Renal cortex interstitium (tissue), 3 donors: ENCODE data around the gene OR5D16. TPM values are rescaled to one million over a fixed set of nuclear protein-coding genes. Genes with fewer than 3 reads are reported as not detected.

Experiments
- polyA plus RNA-seq, 3 donors: library from polyadenylated mRNA; unstranded; fragments of 120-200 nt; gene quantifications; one replicate each; pipeline ENCODE4 v1.2.1, GENCODE V29; 2013; ENCODE audit not compliant: insufficient read length in 3 of 3

The OR5D16 gene
- polyA plus RNA-seq, 3 donors: not detected

Other genes starting within 250 kb of the OR5D16 start
- gene OR4C11, start 231.1 kb upstream of the OR5D16 start, polyA plus RNA-seq: not detected
- under 1 TPM in 1 of 3 donors, not detected in 2; 0.33 TPM for gene OR4P4, start 203.6 kb upstream of the OR5D16 start, polyA plus RNA-seq
- not detected for gene OR4S2, start 190.4 kb upstream of the OR5D16 start, polyA plus RNA-seq
- not detected for gene OR4C6, start 176.6 kb upstream of the OR5D16 start, polyA plus RNA-seq
- not detected for gene OR5D13, start 65.3 kb upstream of the OR5D16 start, polyA plus RNA-seq
- gene OR5D14, start 43.2 kb upstream of the OR5D16 start, polyA plus RNA-seq: not detected
- gene OR5L1, start 27.4 kb upstream of the OR5D16 start, polyA plus RNA-seq: not detected
- not detected for gene OR5D18, start 19.1 kb upstream of the OR5D16 start, polyA plus RNA-seq
- not detected for gene OR5L2, start 11.5 kb upstream of the OR5D16 start, polyA plus RNA-seq
- not detected for gene TRIM51, start 44.5 kb downstream of the OR5D16 start, polyA plus RNA-seq
- gene OR5W2, start 75.8 kb downstream of the OR5D16 start, polyA plus RNA-seq: not detected
- not detected for gene OR5I1, start 97.6 kb downstream of the OR5D16 start, polyA plus RNA-seq
- not detected for gene OR10AG1, start 131.2 kb downstream of the OR5D16 start, polyA plus RNA-seq
- gene OR5F1, start 155.9 kb downstream of the OR5D16 start, polyA plus RNA-seq: not detected
- gene OR5AS1, start 188.9 kb downstream of the OR5D16 start, polyA plus RNA-seq: under 1 TPM; 0.03 to 0.08 (median 0.06) TPM